RKO (cell line): ENCODE results near the gene ERBB4.
"Not testable (repeated sequence)": the region's sequence is repeated elsewhere in the genome, so short reads cannot be mapped to it uniquely, and the experiment has no call there.

Experiments used
- DNase-seq: peaks from one replicate; pipeline ENCODE4 v3.0.0-alpha.2; 2016; ENCODE audit warnings: low spot score

ERBB4 gene

DNA sequence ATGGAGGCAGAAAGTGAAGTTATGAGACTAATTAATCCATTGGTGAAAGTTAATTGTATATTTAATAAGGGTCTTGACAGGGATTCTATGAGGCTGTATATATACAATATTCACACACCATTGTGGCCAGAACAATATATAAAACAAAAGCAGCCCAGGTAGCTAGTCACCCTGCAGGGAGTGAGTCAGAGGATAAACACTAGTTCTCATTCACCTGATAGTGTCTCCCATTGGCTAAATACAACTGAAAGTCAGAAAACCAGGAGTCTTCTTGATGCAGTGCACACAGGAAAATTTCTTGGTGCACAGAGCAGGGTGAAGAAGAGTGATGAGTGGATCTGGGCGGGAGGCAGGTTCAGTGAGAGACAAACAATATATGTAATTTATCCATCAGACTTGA lies 465.2 kb downstream of the ERBB4 start:
- no peak for DNase-seq

DNA sequence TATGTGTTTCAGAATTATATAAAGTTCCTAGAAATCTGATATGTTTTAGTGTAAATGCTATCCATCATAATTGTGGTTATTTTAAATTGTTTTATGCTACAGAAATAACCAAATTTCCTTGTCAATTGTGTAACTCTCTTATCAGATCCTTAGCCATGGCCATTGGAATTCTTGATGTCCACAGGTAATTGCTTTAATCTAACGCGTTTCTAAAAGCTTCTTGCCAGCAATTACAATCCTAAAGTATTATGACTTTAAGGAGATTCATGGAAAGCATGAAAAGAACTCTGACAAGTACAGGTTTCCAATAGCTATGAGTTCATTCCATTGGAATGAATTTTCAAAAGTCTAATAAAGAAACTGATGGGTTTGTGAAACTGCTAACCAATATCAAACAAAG lies 472.1 kb downstream of the ERBB4 start:
- no peak for DNase-seq

DNA sequence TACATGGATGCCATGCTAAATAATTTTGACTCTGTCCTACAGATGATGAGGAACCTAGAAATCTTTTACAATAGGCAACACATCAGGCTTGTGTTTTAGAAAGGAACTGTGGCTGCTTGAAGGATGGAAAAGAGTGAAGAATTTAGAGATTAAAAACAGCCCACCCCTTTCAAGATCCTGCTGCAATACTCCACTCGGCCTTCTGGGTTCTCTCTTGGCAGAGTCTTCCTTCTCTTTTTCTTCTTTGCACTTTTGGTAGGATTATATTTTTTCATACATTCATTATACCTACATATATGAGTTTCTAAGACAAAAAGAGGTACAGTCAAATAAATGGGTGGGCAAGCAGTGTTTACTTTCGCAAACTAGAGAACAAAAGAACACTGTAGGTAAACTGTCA lies 474.3 kb downstream of the ERBB4 start:
- DNase-seq: no peak

GRCh38 chr2:212052412-212053159 lies 486.0 kb downstream of the ERBB4 start:
- DNase-seq: peak; percentile 47

DNA sequence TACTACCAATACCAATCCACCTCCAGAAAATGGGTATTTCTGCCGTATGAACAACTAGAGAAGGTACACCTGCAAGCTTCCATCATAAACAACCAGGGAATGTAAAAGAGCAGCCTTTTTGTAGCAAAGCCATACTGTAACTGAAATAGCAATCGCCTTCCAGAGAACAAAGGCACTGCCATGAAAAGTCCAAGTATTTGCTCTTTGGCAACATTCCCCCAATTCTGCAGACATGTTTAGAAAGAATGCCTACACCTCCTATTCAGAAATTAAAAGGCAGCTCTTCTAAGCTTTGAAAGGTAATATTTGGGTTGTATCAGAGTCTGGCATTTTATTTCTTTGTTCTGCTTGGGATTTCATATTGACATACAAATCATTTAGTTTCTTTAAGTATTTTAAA lies 487.7 kb downstream of the ERBB4 start:
- no peak for DNase-seq

- DNase-seq: no peak
Measured at GRCh38 chr2:212042562-212042961, 496.0 kb downstream of the ERBB4 start.

GRCh38 chr2:212037062-212037461 lies 501.5 kb downstream of the ERBB4 start:
- DNase-seq: no peak

- DNase-seq: no peak
Measured at GRCh38 chr2:212034841-212035585, 503.6 kb downstream of the ERBB4 start.

DNA sequence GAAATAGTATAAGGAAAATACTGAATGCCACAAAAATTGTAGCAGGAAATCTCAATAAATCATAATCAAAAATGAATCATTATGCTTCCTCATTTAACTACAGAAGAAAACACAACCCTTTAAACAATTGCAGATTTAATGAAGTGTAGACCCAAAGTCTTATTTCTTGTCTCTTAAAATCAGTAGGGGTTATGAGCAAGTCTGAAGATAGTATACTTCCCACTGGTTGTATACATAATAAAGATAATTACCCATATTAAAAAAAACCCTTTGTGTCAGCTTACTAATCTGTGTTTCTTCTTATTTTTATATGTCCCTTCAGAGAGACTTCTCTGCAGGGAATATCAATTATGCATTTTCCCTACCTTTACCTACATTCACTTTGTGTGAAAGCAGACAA lies 504.7 kb downstream of the ERBB4 start:
- no peak for DNase-seq

- DNase-seq: no peak
Measured at GRCh38 chr2:212032536-212033219, 505.9 kb downstream of the ERBB4 start.

DNA sequence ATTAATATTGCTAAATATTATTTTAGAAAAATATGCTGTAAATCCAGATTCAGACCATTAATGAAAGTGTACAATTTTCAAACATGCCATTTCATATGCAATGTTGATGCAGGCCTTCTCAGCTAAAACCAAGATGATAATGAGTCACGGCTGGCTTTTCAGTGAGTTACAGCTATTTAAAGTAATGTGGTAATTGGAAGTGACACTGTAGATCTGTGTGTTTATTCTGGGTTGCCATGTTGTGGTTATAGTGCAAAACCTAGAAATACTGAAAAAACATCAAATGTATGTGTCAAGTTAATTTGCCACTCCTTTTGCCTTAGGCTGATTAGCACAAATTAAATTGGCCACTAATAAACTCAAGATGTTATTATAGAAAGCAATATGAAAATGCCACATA lies 506.6 kb downstream of the ERBB4 start:
- no peak for DNase-seq

- DNase-seq: no peak
Measured at GRCh38 chr2:212030709-212031108, 507.9 kb downstream of the ERBB4 start.

GRCh38 chr2:212028798-212029394 lies 509.7 kb downstream of the ERBB4 start:
- DNase-seq: no peak

- DNase-seq: no peak
Measured at GRCh38 chr2:212027681-212028628, 510.6 kb downstream of the ERBB4 start.

DNA sequence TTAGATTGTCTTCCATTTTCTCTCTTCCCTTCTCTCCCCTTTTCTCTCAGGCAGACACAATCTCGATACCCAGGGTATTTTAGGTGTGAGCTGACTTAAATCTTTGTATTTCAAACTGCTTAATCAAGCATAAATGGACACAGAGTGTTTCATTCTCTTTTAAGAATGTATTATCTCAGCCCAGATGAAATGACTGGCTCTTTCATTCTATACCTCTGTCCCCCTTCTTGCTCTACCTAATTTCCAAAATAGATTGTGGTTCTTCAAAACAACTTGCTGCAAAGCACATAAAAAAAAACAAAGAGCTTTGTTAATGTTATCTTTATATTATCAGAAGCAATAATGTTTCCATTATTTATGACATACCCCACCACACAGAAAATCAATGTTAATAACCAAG lies 514.6 kb downstream of the ERBB4 start:
- no peak for DNase-seq

DNA sequence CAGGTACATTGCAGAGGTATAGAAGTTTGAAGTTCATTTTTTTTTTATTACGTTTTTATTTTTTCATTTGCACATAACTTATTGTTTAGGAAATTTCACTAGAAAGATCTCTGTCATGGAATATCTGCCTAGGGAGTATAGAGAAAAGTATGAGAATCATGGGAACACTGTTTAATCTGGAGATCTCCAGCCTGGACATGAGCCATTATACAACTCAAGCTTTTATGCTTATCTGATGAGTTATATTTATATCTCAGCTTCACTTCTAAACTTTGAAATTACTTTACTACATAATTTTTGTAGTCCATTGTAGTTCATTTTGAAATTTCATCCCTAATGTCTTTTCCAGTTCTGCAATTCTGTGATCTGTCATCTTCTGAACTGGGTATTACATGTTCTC lies 515.6 kb downstream of the ERBB4 start:
- no peak for DNase-seq

- peak; percentile 16 for DNase-seq
Measured at GRCh38 chr2:212021947-212022346, 516.7 kb downstream of the ERBB4 start.

GRCh38 chr2:212015588-212015987 lies 523.0 kb downstream of the ERBB4 start:
- no peak for DNase-seq

- DNase-seq: no peak
Measured at GRCh38 chr2:212013626-212014025, 525.0 kb downstream of the ERBB4 start.

- not testable (repeated sequence) for DNase-seq
Measured at GRCh38 chr2:212010305-212010704, 528.3 kb downstream of the ERBB4 start.

GRCh38 chr2:212007972-212008371 lies 530.6 kb downstream of the ERBB4 start:
- DNase-seq: no peak
